D721Med (cell line): Measurements from ENCODE around the gene RBMS2.

ENCODE experiments used
- DNase-seq: peaks from one replicate; pipeline ENCODE4 v3.0.0; 2011; ENCODE audit warnings: low spot score; ENCODE audit not compliant: insufficient read length
- FAIRE-seq: peaks from 2 replicates; lab custom pipeline; 2011; peaks lifted over from hg19 to GRCh38; lab: Jason Lieb, UNC
- CTCF ChIP-seq: IDR thresholded peaks from 2 replicates; pipeline ENCODE4 v1.5.1; 2012; ENCODE audit warnings: mild to moderate bottlenecking, control low read depth; ENCODE audit not compliant: insufficient read depth; ENCODE audit errors: missing control alignments

The RBMS2 gene

GRCh38 chr12:56542164-56542563 is 20.5 kb downstream of the RBMS2 start:
- TF ChIP-seq CTCF, result no peak
- no peak for FAIRE-seq
- DNase-seq, result no peak

DNA sequence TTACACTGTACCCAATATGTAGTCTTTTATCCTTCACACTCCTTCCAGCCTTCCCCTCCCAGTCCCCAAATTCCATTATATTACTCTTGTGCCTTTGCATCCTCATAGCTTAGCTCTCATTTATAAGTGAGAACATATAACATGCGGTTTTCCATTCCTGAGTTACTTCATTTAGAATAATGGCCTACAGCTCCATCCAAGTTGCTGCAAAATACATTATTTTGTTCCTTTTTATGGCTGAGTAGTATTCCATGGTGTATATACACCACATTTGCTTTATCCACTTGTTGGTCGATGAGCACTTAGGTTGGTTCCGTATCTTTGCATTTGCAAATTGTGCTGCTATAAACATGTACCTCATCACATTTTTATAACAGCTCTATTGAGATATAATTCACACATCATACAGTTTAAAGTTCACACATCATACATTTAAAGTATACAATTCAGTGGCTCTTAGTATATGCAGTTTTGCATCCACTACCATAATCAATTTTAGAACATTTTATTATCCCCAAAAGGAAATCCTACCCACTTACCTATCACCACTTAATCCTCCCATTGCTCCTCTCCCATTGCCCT is 23.5 kb downstream of the RBMS2 start:
- no peak for TF ChIP-seq CTCF
- FAIRE-seq (no peak), DNase-seq (no peak)

DNA sequence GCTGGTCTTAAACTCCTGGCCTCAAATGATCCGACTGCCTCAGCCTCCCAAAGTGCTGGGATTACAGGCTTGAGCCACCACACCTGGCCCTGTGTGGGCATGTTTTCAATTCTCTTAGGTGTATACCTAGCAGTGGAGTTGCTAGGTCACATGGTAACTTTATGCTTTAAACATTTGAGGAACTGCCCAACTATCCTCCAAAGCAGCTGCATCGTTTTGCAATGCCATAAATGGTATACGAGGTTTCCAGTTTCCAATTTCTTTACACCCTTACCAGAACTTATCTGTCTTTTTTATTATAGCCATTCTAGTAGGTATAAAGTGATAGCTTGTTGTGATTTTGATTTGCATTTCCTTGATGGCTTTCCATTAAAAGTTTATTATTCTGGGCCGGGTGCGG is 25.1 kb downstream of the RBMS2 start:
- FAIRE-seq (no peak), DNase-seq (no peak)
- no peak for TF ChIP-seq CTCF

DNA sequence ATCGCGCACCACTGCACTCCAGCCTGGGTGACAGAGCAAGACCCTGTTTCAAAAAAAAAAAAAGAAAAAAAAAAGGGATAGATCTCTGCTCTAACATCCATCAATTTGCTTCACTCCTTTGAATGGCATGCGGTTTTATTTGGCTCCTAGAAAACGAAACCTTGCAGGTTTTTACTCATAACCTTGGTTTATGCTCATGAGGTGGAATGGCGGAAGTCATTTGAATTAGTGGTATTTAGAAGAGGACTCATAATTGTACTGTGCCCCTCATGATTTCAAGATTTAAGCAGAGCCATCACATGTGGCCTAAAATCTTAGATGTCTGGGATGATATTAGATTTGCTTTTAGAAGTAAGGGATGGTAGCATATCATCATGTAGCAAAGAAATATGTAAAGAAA is 29.4 kb downstream of the RBMS2 start:
- TF ChIP-seq CTCF, result no peak
- FAIRE-seq, result no peak

DNA sequence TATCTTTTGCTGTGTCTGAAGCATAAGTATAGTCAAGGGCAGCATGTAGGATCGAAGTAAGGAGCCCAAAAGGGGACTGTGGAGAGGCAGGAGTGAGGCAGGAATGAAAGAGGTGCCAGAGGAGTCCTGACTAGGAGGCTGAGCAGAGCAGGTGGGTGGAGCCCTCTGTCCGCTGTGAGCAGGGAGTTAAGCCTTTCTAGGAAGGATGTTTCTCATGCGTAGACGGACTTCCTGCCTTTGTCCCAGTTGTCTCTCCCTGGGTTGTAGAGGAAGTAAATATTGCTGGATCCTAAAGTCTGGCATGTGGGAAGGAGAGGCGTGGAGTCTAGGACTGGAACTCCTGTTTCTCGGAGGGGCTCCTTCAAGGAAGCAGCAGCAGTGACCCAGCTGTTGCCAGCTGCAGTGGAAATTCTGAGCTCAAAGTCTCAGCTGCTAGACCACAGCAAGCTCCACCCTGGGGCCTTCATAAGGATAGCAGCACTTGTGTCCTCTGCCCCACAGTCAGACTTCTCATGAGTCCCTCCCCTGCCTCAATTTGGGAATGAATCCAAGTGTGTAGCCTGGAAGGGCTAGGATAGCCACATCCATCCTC is 44.0 kb downstream of the RBMS2 start:
- DNase-seq (no peak), FAIRE-seq (no peak)
- TF ChIP-seq CTCF, result no peak

More for the DNA sequence above, 29.4 kb downstream of the RBMS2 start:
- DNase-seq, result no peak

DNA sequence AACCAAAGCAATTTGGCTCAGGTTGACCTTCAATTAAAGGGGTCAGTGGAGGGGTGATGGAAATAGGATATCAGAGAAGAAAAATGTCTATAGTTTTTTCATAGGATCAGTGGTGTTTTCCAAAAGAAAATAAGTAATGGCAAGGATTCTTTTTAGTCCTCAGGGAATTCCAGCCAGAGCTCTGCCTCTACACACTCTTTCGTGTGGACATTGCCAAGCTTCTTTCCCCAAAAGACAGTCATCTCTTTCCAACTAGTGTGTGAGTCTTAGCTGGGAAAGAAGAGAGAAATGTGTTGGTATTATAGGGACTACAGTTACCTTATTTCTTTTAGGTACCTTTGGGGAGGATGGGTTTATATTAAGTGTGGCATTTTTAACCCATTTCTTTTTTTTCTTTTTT is 46.5 kb downstream of the RBMS2 start:
- FAIRE-seq, result no peak
- TF ChIP-seq CTCF, result no peak
- DNase-seq, result no peak

DNA sequence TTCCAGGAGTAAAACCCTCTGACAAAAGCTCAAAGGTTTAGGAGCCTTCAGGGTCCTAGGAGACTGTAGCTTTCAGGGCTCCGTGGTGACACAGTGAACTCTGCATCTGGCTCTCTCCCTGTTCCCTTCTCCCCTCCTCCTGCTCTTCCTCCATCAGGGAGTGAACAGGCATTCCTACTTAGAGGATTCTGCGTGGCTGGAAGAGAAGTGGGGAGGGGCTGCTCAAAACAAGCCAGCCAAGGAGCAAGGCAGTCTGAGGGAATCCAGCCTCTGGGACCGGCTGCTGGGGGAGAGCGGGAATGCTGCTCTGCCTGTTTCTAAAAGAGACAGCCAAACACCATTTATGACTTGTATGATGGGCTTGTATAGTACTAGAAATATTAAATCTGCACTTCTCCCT is 49.5 kb downstream of the RBMS2 start:
- DNase-seq (no peak), FAIRE-seq (no peak)
- TF ChIP-seq CTCF, result no peak
